ENCODE results near the gene HEATR5A. TPM values are rescaled to one million over a fixed set of nuclear protein-coding genes. Genes with fewer than 3 reads are reported as not detected.

The HEATR5A gene
- total and polyA plus RNA-seq, 10 donors, result 4.4 to 52.2 (median 33.3) TPM

- TF ChIP-seq POLR2AphosphoS5 (IDR thresholded peaks at IDR 0.05) (no peak), POLR2A (IDR thresholded peaks at IDR 0.05) (no peak), CTCF (IDR thresholded peaks at IDR 0.05 in 8 of 11, conservative IDR thresholded peaks at IDR 0.05 in 3 of 11) (no peak)
Measured at GRCh38 chr14:31435276-31435675, 14.9 kb upstream of the HEATR5A start.

GRCh38 chr14:31430634-31431264 lies 10.4 kb upstream of the HEATR5A start:
- H3K9me3 ChIP-seq, result peaks cover 0 to 8% (median 0%) of the 10 kb centered on the region in 8 donors
- intact Hi-C loops (cut with DNase I; ENCODE audit: low total_unique reads), result no loop called here
- no peaks in the 10 kb centered on the region for H3K36me3 ChIP-seq
- no peak for DNase-seq
- TF ChIP-seq POLR2A (IDR thresholded peaks at IDR 0.05) (no peak), POLR2AphosphoS5 (IDR thresholded peaks at IDR 0.05) (no peak), CTCF (IDR thresholded peaks at IDR 0.05 in 8 of 11, conservative IDR thresholded peaks at IDR 0.05 in 3 of 11) (no peak)
- H3K4me3 ChIP-seq, result no peak overlapping the region
- 95 to 98% (median 96%) methylated on average over 11 of the region's 11 CpGs for WGBS, 5 donors
- no peak overlapping the region for H3K27ac ChIP-seq
- H3K4me1 ChIP-seq, result peaks cover 0 to 8% (median 0%) of the 10 kb centered on the region in 6 donors
- H3K27me3 ChIP-seq (replicated peaks in 1 of 7), result no peaks in the 10 kb centered on the region

More at GRCh38 chr14:31435276-31435675, 14.9 kb upstream of the HEATR5A start:
- Histone ChIP-seq H3K27me3 (replicated peaks in 1 of 7) (no peaks in the 10 kb centered on the region), H3K4me3 (no peak overlapping the region), H3K36me3 (no peaks in the 10 kb centered on the region), H3K27ac (peak overlapping the region in 3 of 8 donors; percentile 17 to 36 (median 36)), H3K4me1 (no peaks in the 10 kb centered on the region), H3K9me3 (peaks cover 0 to 8% (median 0%) of the 10 kb centered on the region in 8 donors)
- DNase-seq, result no peak
- intact Hi-C loops (cut with DNase I; ENCODE audit: low total_unique reads), result no loop called here

- Histone ChIP-seq H3K36me3 (no peaks in the 10 kb centered on the region), H3K4me1 (peaks cover 0 to 8% (median 0%) of the 10 kb centered on the region in 6 donors), H3K27me3 (replicated peaks in 1 of 7) (no peaks in the 10 kb centered on the region), H3K9me3 (peaks cover 0 to 8% (median 0%) of the 10 kb centered on the region in 8 donors), H3K4me3 (no peak overlapping the region), H3K27ac (no peak overlapping the region)
- DNase-seq, result no peak
- intact Hi-C loops (cut with DNase I; ENCODE audit: low total_unique reads), result no loop called here
- 85 to 95% (median 89%) methylated on average over 1 of the region's 1 CpG for WGBS, 5 donors
- TF ChIP-seq POLR2A (IDR thresholded peaks at IDR 0.05) (no peak), POLR2AphosphoS5 (IDR thresholded peaks at IDR 0.05) (no peak), CTCF (IDR thresholded peaks at IDR 0.05 in 8 of 11, conservative IDR thresholded peaks at IDR 0.05 in 3 of 11) (no peak)
Measured at GRCh38 chr14:31429791-31430190, 9.4 kb upstream of the HEATR5A start.

GRCh38 chr14:31428011-31428410 lies 7.7 kb upstream of the HEATR5A start:
- 92 to 100% (median 95%) methylated on average over 1 of the region's 1 CpG for WGBS, 5 donors
- Histone ChIP-seq H3K9me3 (peaks cover 0 to 8% (median 0%) of the 10 kb centered on the region in 8 donors), H3K4me3 (no peak overlapping the region), H3K27me3 (replicated peaks in 1 of 7) (no peaks in the 10 kb centered on the region), H3K4me1 (peaks cover 0 to 8% (median 0%) of the 10 kb centered on the region in 6 donors), H3K36me3 (no peaks in the 10 kb centered on the region), H3K27ac (no peak overlapping the region)
- TF ChIP-seq POLR2A (IDR thresholded peaks at IDR 0.05) (no peak), POLR2AphosphoS5 (IDR thresholded peaks at IDR 0.05) (no peak), CTCF (IDR thresholded peaks at IDR 0.05 in 8 of 11, conservative IDR thresholded peaks at IDR 0.05 in 3 of 11) (no peak)
- DNase-seq, result no peak
- intact Hi-C loops (cut with DNase I; ENCODE audit: low total_unique reads), result no loop called here
